Measurements from ENCODE around the gene RCHY1.

DNA sequence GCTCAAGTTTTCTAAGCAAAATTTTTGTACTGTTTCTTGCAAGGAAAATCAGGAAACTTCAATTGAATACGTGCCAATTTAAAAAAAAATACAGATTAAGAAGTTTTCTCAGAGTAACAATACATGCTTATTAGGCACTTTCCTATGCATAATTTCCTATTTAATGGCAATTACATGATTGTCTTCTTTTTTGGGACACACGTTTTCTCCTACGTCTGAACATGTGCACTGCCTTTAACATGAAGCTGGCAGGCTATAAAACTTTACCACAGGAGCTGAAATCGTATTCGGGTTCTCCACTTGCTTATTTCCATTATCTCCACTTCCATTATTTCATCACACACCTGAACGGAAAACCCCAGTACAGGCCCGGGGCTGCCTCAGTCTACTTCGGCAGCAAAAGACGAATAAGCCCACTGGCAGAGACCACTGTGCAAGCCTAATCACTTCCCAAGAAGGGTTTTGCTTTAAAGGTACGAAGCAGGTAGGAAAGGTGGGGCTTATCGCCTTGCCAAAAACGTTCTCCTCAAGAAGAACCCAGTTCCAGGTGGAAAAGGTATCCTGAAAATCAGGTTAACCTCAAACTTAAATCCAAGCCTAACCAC, 575 bp downstream of the RCHY1 start:
- TF ChIP-seq POLR2AphosphoS5 (IDR thresholded peaks at IDR 0.05; ENCODE audit: borderline replicate concordance, low read depth, low read length): no peak
- no peak for TF ChIP-seq FOXP2 (optimal IDR thresholded peaks at IDR 0.05; ENCODE audit: control extremely low read depth, extremely low read length, insufficient read depth)
- TF ChIP-seq EZH2 (IDR thresholded peaks at IDR 0.05): no peak

Measured in SK-N-MC (cell line).